Measurements from ENCODE around the gene SLC5A6. TPM values are rescaled to one million over a fixed set of nuclear protein-coding genes. Genes with fewer than 3 reads are reported as not detected.
"Not testable (repeated sequence)": the region's sequence is repeated elsewhere in the genome, so short reads cannot be mapped to it uniquely, and the experiment has no call there.

SLC5A6 gene
- total and polyA plus RNA-seq, 3 experiments from 2014 or later: 21.0 to 110 (median 109) TPM

- H3K36me3 ChIP-seq (ENCODE audit: insufficient read depth, low read length); H3K4me3 ChIP-seq (ENCODE audit: low read length); H3K27me3 ChIP-seq (ENCODE audit: insufficient read depth, low read length, poor library complexity, severe bottlenecking); H3K36me3 Mint-ChIP-seq; H3K9me3 ChIP-seq (ENCODE audit: low read length); H3K4me1 ChIP-seq (ENCODE audit: insufficient read depth, low read length); H3K27ac Mint-ChIP-seq; POLR2A ChIA-PET; DNase-seq; H3K27ac ChIP-seq (ENCODE audit: low read depth, low read length); H3K9me3 Mint-ChIP-seq; H3K4me3 Mint-ChIP-seq; H3K4me1 Mint-ChIP-seq: not testable (repeated sequence)
- H3K27me3 Mint-ChIP-seq: peaks cover 19 to 40% of the 10 kb centered on the region in 2 donors
- CTCF ChIA-PET: interaction anchor here (1.4 to 1.9 kb wide), 2 partner anchors 9 to 214 kb away, joined by 3 to 6 read pairs; no protein-coding TSS in a partner anchor
These were observed 36.3 kb downstream of the SLC5A6 start for GRCh38 chr2:27175781-27176180.

- no peaks in the 10 kb centered on the region for H3K4me1 ChIP-seq (ENCODE audit: insufficient read depth, low read length)
- POLR2A ChIA-PET: no interaction called here
- no peaks in the 10 kb centered on the region for H3K36me3 ChIP-seq (ENCODE audit: insufficient read depth, low read length)
- H3K9me3 ChIP-seq (ENCODE audit: low read length): no peaks in the 10 kb centered on the region
- Mint-ChIP-seq H3K9me3 (no peaks in the 10 kb centered on the region), H3K4me1 (peaks cover 0 to 4% (median 3%) of the 10 kb centered on the region in 3 donors), H3K36me3 (no peaks in the 10 kb centered on the region), H3K27me3 (peaks cover 18 to 36% of the 10 kb centered on the region in 2 donors), H3K27ac (no peak overlapping the region), H3K4me3 (no peak overlapping the region)
- DNase-seq: no peak
- peaks cover 8% of the 10 kb centered on the region for H3K27me3 ChIP-seq (ENCODE audit: insufficient read depth, low read length, poor library complexity, severe bottlenecking)
- no peak overlapping the region for H3K27ac ChIP-seq (ENCODE audit: low read depth, low read length)
- H3K4me3 ChIP-seq (ENCODE audit: low read length): no peak overlapping the region
- CTCF ChIA-PET: interaction anchor here (1.4 to 1.9 kb wide), 2 partner anchors 9 to 214 kb away, joined by 3 to 6 read pairs; no protein-coding TSS in a partner anchor
These were observed 36.7 kb downstream of the SLC5A6 start for GRCh38 chr2:27175330-27175729.

- no peak overlapping the region for H3K27ac ChIP-seq (ENCODE audit: low read depth, low read length)
- POLR2A ChIA-PET: no interaction called here
- no peaks in the 10 kb centered on the region for H3K9me3 ChIP-seq (ENCODE audit: low read length)
- no peak for DNase-seq
- Mint-ChIP-seq H3K27me3 (peaks cover 18 to 31% of the 10 kb centered on the region in 2 donors), H3K4me1 (peaks cover 2 to 7% (median 4%) of the 10 kb centered on the region in 3 donors), H3K36me3 (no peaks in the 10 kb centered on the region), H3K27ac (no peak overlapping the region), H3K4me3 (no peak overlapping the region), H3K9me3 (no peaks in the 10 kb centered on the region)
- H3K36me3 ChIP-seq (ENCODE audit: insufficient read depth, low read length): no peaks in the 10 kb centered on the region
- CTCF ChIA-PET: interaction anchor here (1.4 to 1.9 kb wide), 2 partner anchors 8 to 213 kb away, joined by 3 to 6 read pairs; no protein-coding TSS in a partner anchor
- H3K4me3 ChIP-seq (ENCODE audit: low read length): no peak overlapping the region
- peaks cover 5% of the 10 kb centered on the region for H3K4me1 ChIP-seq (ENCODE audit: insufficient read depth, low read length)
- peaks cover 12% of the 10 kb centered on the region for H3K27me3 ChIP-seq (ENCODE audit: insufficient read depth, low read length, poor library complexity, severe bottlenecking)
These were observed 37.4 kb downstream of the SLC5A6 start for GRCh38 chr2:27174638-27175037.

GRCh38 chr2:27171351-27171848 is 40.7 kb downstream of the SLC5A6 start:
- Histone ChIP-seq H3K27ac (ENCODE audit: low read depth, low read length) (no peak overlapping the region), H3K27me3 (ENCODE audit: insufficient read depth, low read length, poor library complexity, severe bottlenecking) (peaks cover 12% of the 10 kb centered on the region), H3K4me3 (ENCODE audit: low read length) (no peak overlapping the region), H3K36me3 (ENCODE audit: insufficient read depth, low read length) (no peaks in the 10 kb centered on the region), H3K4me1 (ENCODE audit: insufficient read depth, low read length) (peaks cover 5% of the 10 kb centered on the region), H3K9me3 (ENCODE audit: low read length) (no peaks in the 10 kb centered on the region)
- DNase-seq: no peak
- peaks cover 2 to 7% (median 4%) of the 10 kb centered on the region in 3 donors for H3K4me1 Mint-ChIP-seq
- POLR2A ChIA-PET: no interaction called here
- H3K27me3 Mint-ChIP-seq: peaks cover 12 to 17% of the 10 kb centered on the region in 2 donors
- CTCF ChIA-PET: interaction anchor here (0.8 to 1.6 kb wide), 2 partner anchors 210 to 512 kb away, joined by 3 read pairs; no protein-coding TSS in a partner anchor
- no peak overlapping the region for H3K27ac Mint-ChIP-seq
- H3K36me3 Mint-ChIP-seq: no peaks in the 10 kb centered on the region
- H3K9me3 Mint-ChIP-seq: no peaks in the 10 kb centered on the region
- H3K4me3 Mint-ChIP-seq: no peak overlapping the region

GRCh38 chr2:27170581-27171337 is 41.3 kb downstream of the SLC5A6 start:
- Histone ChIP-seq H3K27me3 (ENCODE audit: insufficient read depth, low read length, poor library complexity, severe bottlenecking) (peaks cover 12% of the 10 kb centered on the region), H3K27ac (ENCODE audit: low read depth, low read length) (no peak overlapping the region), H3K4me3 (ENCODE audit: low read length) (no peak overlapping the region), H3K36me3 (ENCODE audit: insufficient read depth, low read length) (no peaks in the 10 kb centered on the region), H3K4me1 (ENCODE audit: insufficient read depth, low read length) (peaks cover 5% of the 10 kb centered on the region), H3K9me3 (ENCODE audit: low read length) (no peaks in the 10 kb centered on the region)
- no peak overlapping the region for H3K27ac Mint-ChIP-seq
- no peaks in the 10 kb centered on the region for H3K9me3 Mint-ChIP-seq
- peak overlapping the region in 3 of 7 donors; percentile 6 to 21 (median 13) for H3K4me3 Mint-ChIP-seq
- H3K27me3 Mint-ChIP-seq: peaks cover 8 to 11% of the 10 kb centered on the region in 2 donors
- ChIA-PET POLR2A (no interaction called here), CTCF (interaction anchor here (0.8 to 1.6 kb wide), 10 partner anchors 8 to 513 kb away, joined by 3 to 7 read pairs (median 3); no protein-coding TSS in a partner anchor)
- H3K36me3 Mint-ChIP-seq: no peaks in the 10 kb centered on the region
- peaks cover 2 to 7% (median 4%) of the 10 kb centered on the region in 3 donors for H3K4me1 Mint-ChIP-seq
- DNase-seq: no peak

- Histone ChIP-seq H3K27me3 (ENCODE audit: insufficient read depth, low read length, poor library complexity, severe bottlenecking) (peaks cover 2% of the 10 kb centered on the region), H3K36me3 (ENCODE audit: insufficient read depth, low read length) (no peaks in the 10 kb centered on the region), H3K4me1 (ENCODE audit: insufficient read depth, low read length) (peaks cover 4% of the 10 kb centered on the region), H3K4me3 (ENCODE audit: low read length) (no peak overlapping the region), H3K9me3 (ENCODE audit: low read length) (no peaks in the 10 kb centered on the region), H3K27ac (ENCODE audit: low read depth, low read length) (no peak overlapping the region)
- ChIA-PET CTCF (no interaction called here), POLR2A (no interaction called here)
- no peaks in the 10 kb centered on the region for H3K36me3 Mint-ChIP-seq
- H3K4me3 Mint-ChIP-seq: no peak overlapping the region
- H3K27ac Mint-ChIP-seq: peak overlapping the region in 1 of 8 donors; percentile 78
- no peaks in the 10 kb centered on the region for H3K9me3 Mint-ChIP-seq
- peaks cover 0 to 4% (median 2%) of the 10 kb centered on the region in 3 donors for H3K4me1 Mint-ChIP-seq
- peaks cover 6 to 7% of the 10 kb centered on the region in 2 donors for H3K27me3 Mint-ChIP-seq
- DNase-seq: no peak
These were observed 46.9 kb downstream of the SLC5A6 start for GRCh38 chr2:27164960-27165763.

- peak overlapping the region in 1 of 8 donors; percentile 15 for H3K27ac Mint-ChIP-seq
- no peaks in the 10 kb centered on the region for H3K36me3 Mint-ChIP-seq
- POLR2A ChIA-PET: no interaction called here
- DNase-seq: no peak
- H3K9me3 Mint-ChIP-seq: no peaks in the 10 kb centered on the region
- H3K4me1 Mint-ChIP-seq: no peaks in the 10 kb centered on the region
- no peak overlapping the region for H3K27ac ChIP-seq (ENCODE audit: low read depth, low read length)
- H3K4me3 ChIP-seq (ENCODE audit: low read length): no peak overlapping the region
- CTCF ChIA-PET: no interaction called here
- no peaks in the 10 kb centered on the region for H3K36me3 ChIP-seq (ENCODE audit: insufficient read depth, low read length)
- peak overlapping the region in 1 of 7 donors; percentile 28 for H3K4me3 Mint-ChIP-seq
- H3K4me1 ChIP-seq (ENCODE audit: insufficient read depth, low read length): no peaks in the 10 kb centered on the region
- no peaks in the 10 kb centered on the region for H3K9me3 ChIP-seq (ENCODE audit: low read length)
- H3K27me3 ChIP-seq (ENCODE audit: insufficient read depth, low read length, poor library complexity, severe bottlenecking): no peaks in the 10 kb centered on the region
- H3K27me3 Mint-ChIP-seq: peaks cover 6 to 7% of the 10 kb centered on the region in 2 donors
These were observed 49.6 kb downstream of the SLC5A6 start for GRCh38 chr2:27162151-27163121.
